ENCODE data around the gene CR1. TPM values are rescaled to one million over a fixed set of nuclear protein-coding genes. Genes with fewer than 3 reads are reported as not detected.

The CR1 gene
- total and polyA plus RNA-seq, 2 of the 4 experiments (the other 2 are of a cell fraction), result not detected

GRCh38 chr1:207647671-207648333, 151.8 kb downstream of the CR1 start:
- TF ChIP-seq MAZ (IDR thresholded peaks at IDR 0.05; ENCODE audit: borderline replicate concordance, low read depth, low read length), result no peak
- Histone ChIP-seq H3K9me1 (ENCODE audit: insufficient read depth, low read length) (no peaks in the 10 kb centered on the region), H3K27me3 (ENCODE audit: control insufficient read depth, insufficient read depth, low read length) (peaks cover 20% of the 10 kb centered on the region), H3K18ac (ENCODE audit: low read depth, low read length) (no peak overlapping the region), H2AK5ac (ENCODE audit: low read depth, low read length) (no peak overlapping the region), H4K91ac (ENCODE audit: insufficient read depth, low read depth, low read length) (no peak overlapping the region), H3K23ac (ENCODE audit: low read depth, low read length) (no peak overlapping the region), H4K20me1 (ENCODE audit: insufficient read depth, low read length) (no peaks in the 10 kb centered on the region), H2BK5ac (ENCODE audit: low read depth, low read length, poor library complexity, severe bottlenecking) (no peak overlapping the region), H4K5ac (ENCODE audit: low read depth, low read length) (no peak overlapping the region), H2AK9ac (replicated peaks; ENCODE audit: low read depth, low read length, poor library complexity) (no peak overlapping the region), H3K4me2 (ENCODE audit: low read depth, low read length) (no peak overlapping the region), H3K9me3 (ENCODE audit: control insufficient read depth, insufficient read depth, low read length) (no peaks in the 10 kb centered on the region), H2BK15ac (ENCODE audit: low read depth, low read length) (no peak overlapping the region), H3K14ac (replicated peaks; ENCODE audit: low read depth, low read length) (no peak overlapping the region), H3K4ac (ENCODE audit: low read depth, low read length) (no peak overlapping the region), H2AFZ (replicated peaks; ENCODE audit: low read length, poor library complexity) (no peak overlapping the region), H3K27ac (ENCODE audit: insufficient read depth, low read length) (no peak overlapping the region), H2BK120ac (ENCODE audit: low read depth, low read length) (no peak overlapping the region), H3K56ac (ENCODE audit: extremely low read depth, insufficient read depth, low read length) (no peak overlapping the region), H4K8ac (ENCODE audit: low read depth in 2 of 2, low read length in 2 of 2) (no peak overlapping the region), H3K4me3 (ENCODE audit: insufficient read depth, low read depth, low read length) (no peak overlapping the region), H3K79me1 (ENCODE audit: low read depth in 1 of 2, low read length in 2 of 2) (no peaks in the 10 kb centered on the region), H2BK20ac (ENCODE audit: low read depth, low read length) (no peak overlapping the region), H3K4me1 (ENCODE audit: control insufficient read depth, insufficient read depth, low read length) (no peaks in the 10 kb centered on the region), H3K36me3 (ENCODE audit: control insufficient read depth, insufficient read depth, low read length) (no peaks in the 10 kb centered on the region), H3K9ac (ENCODE audit: low read depth, low read length) (no peak overlapping the region)
- POLR2A ChIA-PET (ENCODE audit: unreplicated experiment), result no interaction called here
- BruUV-seq (replicated peaks), result no TSS peak
- CTCF ChIA-PET, result no interaction called here
- in situ Hi-C loops (cut with MboI; ENCODE audit: low sequenced_read_pairs) (no loop called here), intact Hi-C loops (cut with micrococcal nuclease) (no loop called here), dilution Hi-C loops (cut with HindIII; ENCODE audit: low sequenced_read_pairs, unreplicated experiment) (no loop called here)
- DNase-seq (no peak), ATAC-seq (ENCODE audit: low read depth) (no peak)
- WGBS, 2 experiments (ENCODE audit: extremely low coverage in 2 of 2, insufficient read length in 1 of 2), result no CpG with 5 or more reads among the region's 4 CpGs

Data from IMR-90 (cell line).